HepG2 (cell line): ENCODE results near the gene TPI1. TPM values are rescaled to one million over a fixed set of nuclear protein-coding genes. Genes with fewer than 3 reads are reported as not detected.

Source experiments
- AGO2 ChIP-seq: fragments of 200-400 bp; formaldehyde crosslinking; optimal IDR thresholded peaks from 2 replicates; pipeline ENCODE3; 2017; ENCODE audit warnings: mild to moderate bottlenecking, low read depth, low read length, moderate library complexity
- AHR ChIP-seq: IDR thresholded peaks from 2 replicates; pipeline ENCODE4 v1.6.1; 2018; ENCODE audit warnings: missing genetic modification reagents, missing compliant biosample characterization
- CREB3 ChIP-seq: sonication (generic); formaldehyde crosslinking; IDR thresholded peaks from 2 replicates; pipeline ENCODE4 v1.5.0; 2020; ENCODE audit warnings: missing genetic modification reagents
- DNMT3B ChIP-seq: conservative IDR thresholded peaks from 2 replicates; pipeline ENCODE4 v1.6.1; 2016; ENCODE audit warnings: missing biosample characterization, control low read depth
- ESRRA ChIP-seq: sonication (generic); formaldehyde crosslinking; IDR thresholded peaks from 2 replicates; pipeline ENCODE4 v1.5.1; 2020; ENCODE audit warnings: mild to moderate bottlenecking, low read depth, missing genetic modification reagents
- GPBP1L1 ChIP-seq: sonication (generic); formaldehyde crosslinking; IDR thresholded peaks from 2 replicates; pipeline ENCODE4 v1.5.0; 2020; ENCODE audit warnings: mild to moderate bottlenecking, missing genetic modification reagents
- HIVEP1 ChIP-seq: sonication (generic); formaldehyde crosslinking; IDR thresholded peaks from 2 replicates; pipeline ENCODE4 v1.4.0; 2020; ENCODE audit warnings: mild to moderate bottlenecking, missing genetic modification reagents
- HOXD1 ChIP-seq: sonication (generic); formaldehyde crosslinking; IDR thresholded peaks from 2 replicates; pipeline ENCODE4 v1.5.0; 2020; ENCODE audit warnings: missing genetic modification reagents
- ISX ChIP-seq: sonication (generic); formaldehyde crosslinking; conservative IDR thresholded peaks from 2 replicates; pipeline ENCODE4 v1.5.0; 2020; ENCODE audit warnings: missing genetic modification reagents
- KLF12 ChIP-seq: sonication (generic); formaldehyde crosslinking; IDR thresholded peaks from 2 replicates; pipeline ENCODE4 v1.4.0; 2020; ENCODE audit warnings: missing genetic modification reagents, borderline replicate concordance
- MYC ChIP-seq: sonication (generic); formaldehyde crosslinking; IDR thresholded peaks from 2 replicates; pipeline ENCODE4 v1.9.0; 2021; ENCODE audit warnings: missing genetic modification reagents, borderline replicate concordance
- PBX2 ChIP-seq: IDR thresholded peaks from 2 replicates; pipeline ENCODE4 v1.6.1; 2016; ENCODE audit warnings: control low read depth
- PHF5A ChIP-seq: IDR thresholded peaks from one replicate; pipeline ENCODE4 v1.6.1; 2018; ENCODE audit warnings: low read depth, missing genetic modification reagents; ENCODE audit not compliant: unreplicated experiment
- SRY ChIP-seq: sonication (generic); formaldehyde crosslinking; IDR thresholded peaks from 2 replicates; pipeline ENCODE4 v1.8.0; 2022; ENCODE audit warnings: mild to moderate bottlenecking, missing genetic modification reagents
- ZFAT ChIP-seq: sonication (generic); formaldehyde crosslinking; conservative IDR thresholded peaks from 2 replicates; pipeline ENCODE4 v1.8.1; 2023; ENCODE audit warnings: missing genetic modification reagents, inconsistent platforms
- ZNF121 ChIP-seq: sonication (generic); formaldehyde crosslinking; IDR thresholded peaks from 2 replicates; pipeline ENCODE4 v1.5.0; 2020; ENCODE audit warnings: mild to moderate bottlenecking, missing genetic modification reagents
- ZNF331 ChIP-seq: sonication (generic); formaldehyde crosslinking; IDR thresholded peaks from 2 replicates; pipeline ENCODE4 v1.4.0; 2020; ENCODE audit warnings: missing genetic modification reagents
- ZNF337 ChIP-seq: sonication (generic); formaldehyde crosslinking; IDR thresholded peaks from 2 replicates; pipeline ENCODE4 v1.5.1; 2020; ENCODE audit warnings: missing genetic modification reagents, low read depth, mild to moderate bottlenecking, borderline replicate concordance
- ZNF496 ChIP-seq: sonication (generic); formaldehyde crosslinking; IDR thresholded peaks from 2 replicates; pipeline ENCODE4 v1.8.1; 2023; ENCODE audit warnings: mild to moderate bottlenecking, moderate library complexity, missing genetic modification reagents; ENCODE audit not compliant: insufficient replicate concordance
- ZNF547 ChIP-seq: sonication (generic); formaldehyde crosslinking; IDR thresholded peaks from 2 replicates; pipeline ENCODE4 v1.5.1; 2020; ENCODE audit warnings: mild to moderate bottlenecking, missing genetic modification reagents
- ZNF576 ChIP-seq: sonication (generic); formaldehyde crosslinking; IDR thresholded peaks from 2 replicates; pipeline ENCODE4 v1.4.0; 2020; ENCODE audit warnings: mild to moderate bottlenecking, missing genetic modification reagents
- ZNF782 ChIP-seq: sonication (generic); formaldehyde crosslinking; IDR thresholded peaks from 2 replicates; pipeline ENCODE4 v1.4.0; 2020; ENCODE audit warnings: missing genetic modification reagents, mild to moderate bottlenecking, borderline replicate concordance
- ZNF879 ChIP-seq: sonication (generic); formaldehyde crosslinking; IDR thresholded peaks from 2 replicates; pipeline ENCODE4 v1.8.1; 2023; ENCODE audit warnings: missing genetic modification reagents
- polyA plus RNA-seq, 8 experiments: library from polyadenylated mRNA; depleted of rRNA in 3 of 8; stranded (reverse) in 7 of 8; unstranded in 1 of 8; fragments of >200 nt; fragmentation: Illumina TruSeq in 4 of 8; extraction: Trizol in 4 of 8; gene quantifications; 2 replicates each; pipeline versions ENCODE4 v1.2.1 to v1.2.3, GENCODE V29; 2011 to 2016; ENCODE audit warnings: low read depth in 4 of 8, missing spikeins in 1 of 8, mixed read lengths in 1 of 8; ENCODE audit not compliant: insufficient read depth in 1 of 8
- total RNA-seq, 5 experiments: library from RNA; depleted of rRNA; stranded (reverse); fragments of >200 nt; fragmentation: Illumina TruSeq; extraction: Trizol; gene quantifications; 2 replicates each; pipeline ENCODE4 v1.2.3, GENCODE V29; 2016; ENCODE audit warnings: low read depth in 1 of 5
- TF ChIP-seq, protein P1 (sequence below): IDR thresholded peaks from 2 replicates; pipeline ENCODE4 v1.6.1; 2016
- TF ChIP-seq, protein P2 (sequence below): sonication (generic); formaldehyde crosslinking; IDR thresholded peaks from 2 replicates; pipeline ENCODE4 v1.8.1; 2023; ENCODE audit warnings: mild to moderate bottlenecking, missing genetic modification reagents

TPI1 gene
- total and polyA plus RNA-seq, 2 of the 13 experiments (the other 11 are each of a cell fraction or from before 2014, with no cell fraction given): 945 to 2,535 TPM

- TF ChIP-seq ZNF576 (CRISPR knock-in tag) (no peak), ZNF547 (CRISPR knock-in tag) (no peak), ZNF331 (CRISPR knock-in tag) (no peak), MYC (0 out of 2 replicates have a peak, but pooled peaks have one; percentile 5), ESRRA (CRISPR knock-in tag) (0 out of 2 replicates have a peak, but pooled peaks have one; percentile 6), AGO2 (peak; percentile 44), ZNF879 (CRISPR knock-in tag) (no peak), ZNF496 (no peak), AHR (CRISPR knock-in tag) (0 out of 2 replicates have a peak, but pooled peaks have one; percentile 4), KLF12 (CRISPR knock-in tag) (0 out of 2 replicates have a peak, but pooled peaks have one; percentile 10), GPBP1L1 (CRISPR knock-in tag) (no peak), CREB3 (CRISPR knock-in tag) (no peak; the same call in 1 of the 2 replicates), HOXD1 (CRISPR knock-in tag) (no peak), SRY (CRISPR knock-in tag) (0 out of 2 replicates have a peak, but pooled peaks have one; percentile 13), ZNF121 (no peak), ZFAT (CRISPR knock-in tag) (no peak), ZNF337 (CRISPR knock-in tag) (peak; percentile 1; the same call in 1 of the 2 replicates), PBX2 (no peak), ZNF782 (0 out of 2 replicates have a peak, but pooled peaks have one; percentile 4), DNMT3B (no peak), ISX (CRISPR knock-in tag) (no peak), PHF5A (no peak), HIVEP1 (no peak)
- TF ChIP-seq, protein P1, sequence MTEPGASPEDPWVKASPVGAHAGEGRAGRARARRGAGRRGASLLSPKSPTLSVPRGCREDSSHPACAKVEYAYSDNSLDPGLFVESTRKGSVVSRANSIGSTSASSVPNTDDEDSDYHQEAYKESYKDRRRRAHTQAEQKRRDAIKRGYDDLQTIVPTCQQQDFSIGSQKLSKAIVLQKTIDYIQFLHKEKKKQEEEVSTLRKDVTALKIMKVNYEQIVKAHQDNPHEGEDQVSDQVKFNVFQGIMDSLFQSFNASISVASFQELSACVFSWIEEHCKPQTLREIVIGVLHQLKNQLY (CRISPR knock-in tag): no peak
- TF ChIP-seq, protein P2, sequence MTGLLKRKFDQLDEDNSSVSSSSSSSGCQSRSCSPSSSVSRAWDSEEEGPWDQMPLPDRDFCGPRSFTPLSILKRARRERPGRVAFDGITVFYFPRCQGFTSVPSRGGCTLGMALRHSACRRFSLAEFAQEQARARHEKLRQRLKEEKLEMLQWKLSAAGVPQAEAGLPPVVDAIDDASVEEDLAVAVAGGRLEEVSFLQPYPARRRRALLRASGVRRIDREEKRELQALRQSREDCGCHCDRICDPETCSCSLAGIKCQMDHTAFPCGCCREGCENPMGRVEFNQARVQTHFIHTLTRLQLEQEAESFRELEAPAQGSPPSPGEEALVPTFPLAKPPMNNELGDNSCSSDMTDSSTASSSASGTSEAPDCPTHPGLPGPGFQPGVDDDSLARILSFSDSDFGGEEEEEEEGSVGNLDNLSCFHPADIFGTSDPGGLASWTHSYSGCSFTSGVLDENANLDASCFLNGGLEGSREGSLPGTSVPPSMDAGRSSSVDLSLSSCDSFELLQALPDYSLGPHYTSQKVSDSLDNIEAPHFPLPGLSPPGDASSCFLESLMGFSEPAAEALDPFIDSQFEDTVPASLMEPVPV (CRISPR knock-in tag): peak; percentile 32; the same call in 1 of the 2 replicates
Observed at GRCh38 chr12:6866920-6867412, 365 bp upstream of the TPI1 start (continued).
